Measurements from ENCODE around the gene GSTO1. TPM values are rescaled to one million over a fixed set of nuclear protein-coding genes. Genes with fewer than 3 reads are reported as not detected.

Gene GSTO1
- total and polyA plus RNA-seq, 4 donors = 137 to 349 (median 211) TPM

DNA sequence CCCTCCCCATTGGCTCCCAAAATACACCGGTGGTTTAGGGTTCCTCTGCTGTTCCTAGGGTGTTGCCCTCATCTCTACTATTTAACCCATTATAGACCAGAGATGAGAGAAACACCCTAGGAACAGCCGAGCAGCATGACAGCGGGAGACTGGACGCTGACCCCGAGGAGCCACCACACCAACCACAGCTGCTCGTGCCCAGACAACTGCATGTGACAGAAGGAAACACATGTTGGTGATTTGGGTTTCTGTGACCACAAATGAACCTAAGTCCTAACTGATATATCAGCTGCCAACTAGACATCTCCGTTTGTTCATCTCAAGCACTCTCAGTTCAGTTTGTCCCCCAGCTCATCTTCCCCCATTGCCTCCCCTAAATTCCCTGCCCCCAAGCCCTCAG lies 35.9 kb upstream of the GSTO1 start:
- Histone ChIP-seq H3K27me3 (ENCODE audit: control insufficient read depth in 4 of 4, insufficient read depth in 4 of 4, low read length in 3 of 4) (peaks cover 0 to 3% (median 0%) of the 10 kb centered on the region in 4 donors), H3K36me3 (ENCODE audit: control insufficient read depth in 4 of 4, insufficient read depth in 3 of 4, low read depth in 1 of 4, low read length in 3 of 4) (no peaks in the 10 kb centered on the region), H3K4me1 (ENCODE audit: control insufficient read depth in 4 of 4, insufficient read depth in 4 of 4, low read length in 3 of 4) (peaks cover 0 to 6% (median 0%) of the 10 kb centered on the region in 4 donors), H3K9ac (ENCODE audit: low read depth in 1 of 2, low read length in 2 of 2) (no peak overlapping the region), H3K4me3 (ENCODE audit: low read depth in 1 of 3, low read length in 3 of 3) (no peak overlapping the region), H3K27ac (ENCODE audit: low read depth in 1 of 2, low read length in 2 of 2) (no peak overlapping the region), H3K9me3 (ENCODE audit: control insufficient read depth in 4 of 4, low read length in 3 of 4) (no peaks in the 10 kb centered on the region)
- DNase-seq (ENCODE audit: low spot score) = no peak
- WGBS = 72% methylated on average over 7 of the region's 7 CpGs
- TF ChIP-seq REST (IDR thresholded peaks at IDR 0.05) = no peak
- no peak for TF ChIP-seq HNF4G (IDR thresholded peaks at IDR 0.05)

- 21% methylated on average over 2 of the region's 2 CpGs for WGBS
- no peaks in the 10 kb centered on the region for H3K36me3 ChIP-seq (ENCODE audit: control insufficient read depth in 4 of 4, insufficient read depth in 3 of 4, low read depth in 1 of 4, low read length in 3 of 4)
- no peak for DNase-seq (ENCODE audit: low spot score)
- H3K4me3 ChIP-seq (ENCODE audit: low read depth in 1 of 3, low read length in 3 of 3) = no peak overlapping the region
- H3K27ac ChIP-seq (ENCODE audit: low read depth in 1 of 2, low read length in 2 of 2) = no peak overlapping the region
- H3K27me3 ChIP-seq (ENCODE audit: control insufficient read depth in 4 of 4, insufficient read depth in 4 of 4, low read length in 3 of 4) = peaks cover 0 to 3% (median 0%) of the 10 kb centered on the region in 4 donors
- TF ChIP-seq NR2F2 (IDR thresholded peaks at IDR 0.05) = no peak
- peak in 1 of 2 donors; percentile 18 for TF ChIP-seq RXRA (IDR thresholded peaks at IDR 0.05)
- no peak for TF ChIP-seq CTCF (IDR thresholded peaks at IDR 0.05; ENCODE audit: low read depth, low read length, missing input control)
- no peak for TF ChIP-seq FOXA2 (IDR thresholded peaks at IDR 0.05)
- peak; percentile 75 to 87 for TF ChIP-seq HNF4A (conservative IDR thresholded peaks at IDR 0.05)
- no peak for TF ChIP-seq YY1 (IDR thresholded peaks at IDR 0.05)
- TF ChIP-seq, protein P1, sequence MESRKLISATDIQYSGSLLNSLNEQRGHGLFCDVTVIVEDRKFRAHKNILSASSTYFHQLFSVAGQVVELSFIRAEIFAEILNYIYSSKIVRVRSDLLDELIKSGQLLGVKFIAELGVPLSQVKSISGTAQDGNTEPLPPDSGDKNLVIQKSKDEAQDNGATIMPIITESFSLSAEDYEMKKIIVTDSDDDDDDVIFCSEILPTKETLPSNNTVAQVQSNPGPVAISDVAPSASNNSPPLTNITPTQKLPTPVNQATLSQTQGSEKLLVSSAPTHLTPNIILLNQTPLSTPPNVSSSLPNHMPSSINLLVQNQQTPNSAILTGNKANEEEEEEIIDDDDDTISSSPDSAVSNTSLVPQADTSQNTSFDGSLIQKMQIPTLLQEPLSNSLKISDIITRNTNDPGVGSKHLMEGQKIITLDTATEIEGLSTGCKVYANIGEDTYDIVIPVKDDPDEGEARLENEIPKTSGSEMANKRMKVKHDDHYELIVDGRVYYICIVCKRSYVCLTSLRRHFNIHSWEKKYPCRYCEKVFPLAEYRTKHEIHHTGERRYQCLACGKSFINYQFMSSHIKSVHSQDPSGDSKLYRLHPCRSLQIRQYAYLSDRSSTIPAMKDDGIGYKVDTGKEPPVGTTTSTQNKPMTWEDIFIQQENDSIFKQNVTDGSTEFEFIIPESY (IDR thresholded peaks at IDR 0.05) = no peak
- peak; percentile 58 for TF ChIP-seq HNF4G (IDR thresholded peaks at IDR 0.05)
- peak; percentile 79 for TF ChIP-seq SP1 (IDR thresholded peaks at IDR 0.05)
- no peak for TF ChIP-seq TAF1 (conservative IDR thresholded peaks at IDR 0.05)
- TF ChIP-seq RAD21 (IDR thresholded peaks at IDR 0.05) = no peak
- no peak for TF ChIP-seq EGR1 (IDR thresholded peaks at IDR 0.05; ENCODE audit: low read depth in 2 of 2)
- H3K9ac ChIP-seq (ENCODE audit: low read depth in 1 of 2, low read length in 2 of 2) = no peak overlapping the region
- H3K9me3 ChIP-seq (ENCODE audit: control insufficient read depth in 4 of 4, low read length in 3 of 4) = no peaks in the 10 kb centered on the region
- peaks cover 0 to 6% (median 0%) of the 10 kb centered on the region in 4 donors for H3K4me1 ChIP-seq (ENCODE audit: control insufficient read depth in 4 of 4, insufficient read depth in 4 of 4, low read length in 3 of 4)
Observed at GRCh38 chr10:104220522-104220921, 34.2 kb upstream of the GSTO1 start.
